Epidermal melanocyte (primary cell): ENCODE results near the gene MSH6.
"Not testable (repeated sequence)": the region's sequence is repeated elsewhere in the genome, so short reads cannot be mapped to it uniquely, and the experiment has no call there.

ENCODE experiments used
- DNase-seq: peaks from one replicate; pipeline ENCODE4 v3.0.0; 2011; ENCODE audit warnings: low spot score; ENCODE audit not compliant: insufficient read length

MSH6 gene

DNA sequence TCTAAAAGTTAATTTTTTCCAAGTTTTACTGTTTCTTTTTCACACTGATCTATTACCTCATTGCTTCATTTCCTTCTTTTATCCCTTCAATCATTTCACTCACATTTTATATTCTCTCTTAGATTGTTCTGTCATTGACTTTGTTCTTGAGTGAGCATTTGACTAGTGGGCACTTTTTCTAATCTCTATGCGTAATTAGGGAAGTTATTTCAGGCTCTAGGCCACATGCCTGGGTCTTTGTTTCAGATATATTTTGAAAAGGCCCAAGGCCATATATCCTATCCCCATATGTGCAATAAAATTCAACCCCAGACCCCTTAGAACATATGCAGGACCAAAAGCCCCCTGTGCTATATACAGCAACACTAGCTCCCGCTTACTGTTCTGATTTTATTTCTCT is 61.2 kb downstream of the MSH6 start:
- no peak for DNase-seq

DNA sequence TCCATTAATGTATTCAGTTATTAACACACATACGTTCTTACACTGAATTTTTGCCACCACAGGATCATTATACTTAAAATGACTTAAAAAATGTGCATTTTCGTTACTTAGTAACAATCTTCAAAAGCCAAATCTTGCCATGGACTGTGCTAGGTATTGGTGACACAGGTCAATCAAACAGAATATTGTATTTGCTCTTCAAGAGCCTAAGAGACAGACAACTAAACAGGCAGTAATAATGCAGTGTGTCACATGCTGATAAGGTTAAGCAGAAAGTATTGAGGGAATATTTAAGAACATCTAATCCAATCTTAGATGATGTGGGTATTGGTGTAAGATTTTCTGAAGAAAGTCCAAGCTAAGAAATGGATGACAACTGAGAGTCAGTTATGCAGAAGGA is 66.4 kb downstream of the MSH6 start:
- no peak for DNase-seq

DNA sequence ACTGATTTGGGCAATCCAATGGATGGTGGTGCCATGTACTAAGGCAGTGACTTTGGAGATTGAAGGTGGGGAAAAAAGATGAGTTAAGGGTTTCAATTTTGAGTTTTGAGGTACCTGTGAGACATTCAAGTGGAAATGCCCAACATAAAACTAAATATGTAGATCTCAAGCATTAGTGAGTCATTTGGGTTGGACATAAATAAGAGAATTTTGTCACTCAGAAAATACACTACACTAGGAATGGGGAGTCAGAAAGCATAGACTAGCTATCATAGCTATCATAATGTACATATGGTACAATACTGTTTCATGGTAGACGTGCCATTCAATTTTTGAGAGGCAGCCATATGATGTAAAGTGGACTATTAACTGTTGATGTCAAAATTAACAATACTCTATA is 67.3 kb downstream of the MSH6 start:
- no peak for DNase-seq

- not testable (repeated sequence) for DNase-seq
These were observed 70.3 kb downstream of the MSH6 start for GRCh38 chr2:47853067-47853777.
